HepG2 (cell line): ENCODE results near the gene PSMA3. TPM values are rescaled to one million over a fixed set of nuclear protein-coding genes. Genes with fewer than 3 reads are reported as not detected.
A peak's percentile ranks its signal among the peaks of the same experiment; 100 is the strongest.

Experiments
- AGO1 ChIP-seq: fragments of 200-400 bp; formaldehyde crosslinking; IDR thresholded peaks from 2 replicates; pipeline ENCODE4 v1.6.1; 2017; ENCODE audit warnings: mild to moderate bottlenecking, low read depth, low read length, moderate library complexity; ENCODE audit not compliant: poor library complexity, severe bottlenecking
- ASH2L ChIP-seq: fragments of 300-600, 200-600 bp; sonication (generic); IDR thresholded peaks from 2 replicates; pipeline ENCODE4 v1.7.0; 2017; ENCODE audit warnings: low read depth, mild to moderate bottlenecking, moderate library complexity, mixed read lengths, low read length; ENCODE audit not compliant: insufficient read length
- ATF3 ChIP-seq: sonication (generic); formaldehyde crosslinking; IDR thresholded peaks from 2 replicates; pipeline ENCODE4 v1.4.0; 2020; ENCODE audit warnings: missing genetic modification reagents
- BRD4 ChIP-seq: sonication (generic); formaldehyde crosslinking; IDR thresholded peaks from 2 replicates; pipeline ENCODE4 v1.4.0; 2020; ENCODE audit warnings: missing genetic modification reagents
- KMT2A ChIP-seq: sonication (generic); formaldehyde crosslinking; IDR thresholded peaks from 2 replicates; pipeline ENCODE4 v1.4.0; 2020; ENCODE audit warnings: missing genetic modification reagents
- MAX ChIP-seq: IDR thresholded peaks from 2 replicates; pipeline ENCODE4 v1.6.1; 2012; ENCODE audit warnings: inconsistent platforms
- MAZ ChIP-seq, 2 experiments: sonication (generic) in 1 of 2; formaldehyde crosslinking in 1 of 2; IDR thresholded peaks; 2 replicates each; pipeline versions ENCODE4 v1.5.0 to v1.6.1; 2012 to 2020; ENCODE audit warnings: low read depth in 2 of 2, mild to moderate bottlenecking in 2 of 2, borderline replicate concordance in 1 of 2, improper control_type of control experiment in 1 of 2, low read length in 1 of 2, missing genetic modification reagents in 1 of 2, moderate library complexity in 1 of 2
- RBM39 ChIP-seq: fragments of 200-400 bp; formaldehyde crosslinking; IDR thresholded peaks from one replicate; pipeline ENCODE4 v1.6.1; 2018; ENCODE audit warnings: antibody characterized with exemption, mild to moderate bottlenecking, low read depth, low read length; ENCODE audit not compliant: poor library complexity, severe bottlenecking
- SNRNP70 ChIP-seq: fragments of 200-400 bp; formaldehyde crosslinking; IDR thresholded peaks from 2 replicates; pipeline ENCODE4 v1.6.1; 2017; ENCODE audit warnings: mild to moderate bottlenecking, low read depth, low read length, moderate library complexity
- THYN1 ChIP-seq: sonication (generic); formaldehyde crosslinking; IDR thresholded peaks from 2 replicates; pipeline ENCODE4 v1.8.1; 2023; ENCODE audit warnings: low read depth, mild to moderate bottlenecking, moderate library complexity, missing genetic modification reagents, borderline replicate concordance
- ZBTB7B ChIP-seq: sonication (generic); formaldehyde crosslinking; IDR thresholded peaks from 2 replicates; pipeline ENCODE4 v1.4.0; 2020; ENCODE audit warnings: missing genetic modification reagents
- ZFAT ChIP-seq: sonication (generic); formaldehyde crosslinking; conservative IDR thresholded peaks from 2 replicates; pipeline ENCODE4 v1.8.1; 2023; ENCODE audit warnings: missing genetic modification reagents, inconsistent platforms
- ZHX2 ChIP-seq, 2 experiments: sonication (generic) in 1 of 2; formaldehyde crosslinking in 1 of 2; IDR thresholded peaks; 2 replicates each; pipeline versions ENCODE4 v1.6.1 to v1.9.0; 2014 to 2022; ENCODE audit warnings: antibody characterized with exemption in 1 of 2, borderline replicate concordance in 1 of 2, inconsistent platforms in 1 of 2, low read depth in 1 of 2, missing genetic modification reagents in 1 of 2
- ZKSCAN5 ChIP-seq: sonication (generic); formaldehyde crosslinking; IDR thresholded peaks from 2 replicates; pipeline ENCODE4 v1.5.1; 2020; ENCODE audit warnings: mild to moderate bottlenecking, missing genetic modification reagents
- ZMAT3 ChIP-seq: sonication (generic); formaldehyde crosslinking; conservative IDR thresholded peaks from 2 replicates; pipeline ENCODE4 v1.7.0; 2021; ENCODE audit warnings: missing genetic modification reagents
- ZNF101 ChIP-seq: sonication (generic); formaldehyde crosslinking; IDR thresholded peaks from 2 replicates; pipeline ENCODE4 v1.4.0; 2020; ENCODE audit warnings: mild to moderate bottlenecking, low read depth, missing genetic modification reagents, borderline replicate concordance
- ZNF143 ChIP-seq: sonication (generic); formaldehyde crosslinking; IDR thresholded peaks from 2 replicates; pipeline ENCODE4 v1.4.0; 2020; ENCODE audit warnings: missing genetic modification reagents
- ZNF776 ChIP-seq: sonication (generic); formaldehyde crosslinking; IDR thresholded peaks from 2 replicates; pipeline ENCODE4 v1.4.0; 2020; ENCODE audit warnings: mild to moderate bottlenecking, missing genetic modification reagents
- polyA plus RNA-seq, 8 experiments: library from polyadenylated mRNA; depleted of rRNA in 3 of 8; stranded (reverse) in 7 of 8; unstranded in 1 of 8; fragments of >200 nt; fragmentation: Illumina TruSeq in 4 of 8; extraction: Trizol in 4 of 8; gene quantifications; 2 replicates each; pipeline versions ENCODE4 v1.2.1 to v1.2.3, GENCODE V29; 2011 to 2016; ENCODE audit warnings: low read depth in 4 of 8, missing spikeins in 1 of 8, mixed read lengths in 1 of 8; ENCODE audit not compliant: insufficient read depth in 1 of 8
- total RNA-seq, 5 experiments: library from RNA; depleted of rRNA; stranded (reverse); fragments of >200 nt; fragmentation: Illumina TruSeq; extraction: Trizol; gene quantifications; 2 replicates each; pipeline ENCODE4 v1.2.3, GENCODE V29; 2016; ENCODE audit warnings: low read depth in 1 of 5
- TF ChIP-seq, protein P1 (sequence below): sonication (generic); formaldehyde crosslinking; IDR thresholded peaks from 2 replicates; pipeline ENCODE4 v1.4.0; 2020; ENCODE audit warnings: missing genetic modification reagents

PSMA3 gene
- total and polyA plus RNA-seq, 2 of the 13 experiments (the other 11 are each of a cell fraction or from before 2014, with no cell fraction given) = 232 to 275 TPM

GRCh38 chr14:58287607-58288042 lies 43.0 kb downstream of the PSMA3 start (continued):
- TF ChIP-seq ZHX2 (IDR thresholded peaks at IDR 0.05; ENCODE audit: low read depth) = no peak
- no peak for TF ChIP-seq ZHX2 (CRISPR knock-in tag; IDR thresholded peaks at IDR 0.05; ENCODE audit: borderline replicate concordance)
- no peak for TF ChIP-seq ATF3
- TF ChIP-seq, protein P1, sequence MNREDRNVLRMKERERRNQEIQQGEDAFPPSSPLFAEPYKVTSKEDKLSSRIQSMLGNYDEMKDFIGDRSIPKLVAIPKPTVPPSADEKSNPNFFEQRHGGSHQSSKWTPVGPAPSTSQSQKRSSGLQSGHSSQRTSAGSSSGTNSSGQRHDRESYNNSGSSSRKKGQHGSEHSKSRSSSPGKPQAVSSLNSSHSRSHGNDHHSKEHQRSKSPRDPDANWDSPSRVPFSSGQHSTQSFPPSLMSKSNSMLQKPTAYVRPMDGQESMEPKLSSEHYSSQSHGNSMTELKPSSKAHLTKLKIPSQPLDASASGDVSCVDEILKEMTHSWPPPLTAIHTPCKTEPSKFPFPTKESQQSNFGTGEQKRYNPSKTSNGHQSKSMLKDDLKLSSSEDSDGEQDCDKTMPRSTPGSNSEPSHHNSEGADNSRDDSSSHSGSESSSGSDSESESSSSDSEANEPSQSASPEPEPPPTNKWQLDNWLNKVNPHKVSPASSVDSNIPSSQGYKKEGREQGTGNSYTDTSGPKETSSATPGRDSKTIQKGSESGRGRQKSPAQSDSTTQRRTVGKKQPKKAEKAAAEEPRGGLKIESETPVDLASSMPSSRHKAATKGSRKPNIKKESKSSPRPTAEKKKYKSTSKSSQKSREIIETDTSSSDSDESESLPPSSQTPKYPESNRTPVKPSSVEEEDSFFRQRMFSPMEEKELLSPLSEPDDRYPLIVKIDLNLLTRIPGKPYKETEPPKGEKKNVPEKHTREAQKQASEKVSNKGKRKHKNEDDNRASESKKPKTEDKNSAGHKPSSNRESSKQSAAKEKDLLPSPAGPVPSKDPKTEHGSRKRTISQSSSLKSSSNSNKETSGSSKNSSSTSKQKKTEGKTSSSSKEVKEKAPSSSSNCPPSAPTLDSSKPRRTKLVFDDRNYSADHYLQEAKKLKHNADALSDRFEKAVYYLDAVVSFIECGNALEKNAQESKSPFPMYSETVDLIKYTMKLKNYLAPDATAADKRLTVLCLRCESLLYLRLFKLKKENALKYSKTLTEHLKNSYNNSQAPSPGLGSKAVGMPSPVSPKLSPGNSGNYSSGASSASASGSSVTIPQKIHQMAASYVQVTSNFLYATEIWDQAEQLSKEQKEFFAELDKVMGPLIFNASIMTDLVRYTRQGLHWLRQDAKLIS (CRISPR knock-in tag) = no peak
- no peak for TF ChIP-seq AGO1
- no peak for TF ChIP-seq ZMAT3
- peak; percentile 54; the same call in 1 of the 2 replicates for TF ChIP-seq ZBTB7B (CRISPR knock-in tag)
- TF ChIP-seq MAX = peak; percentile 59
- TF ChIP-seq ZNF776 (CRISPR knock-in tag) = no peak
- TF ChIP-seq THYN1 = no peak
- TF ChIP-seq SNRNP70 = no peak
- TF ChIP-seq ASH2L = peak; percentile 67
- TF ChIP-seq ZNF143 (CRISPR knock-in tag) = no peak
- TF ChIP-seq ZFAT (CRISPR knock-in tag) = no peak
- TF ChIP-seq ZKSCAN5 (CRISPR knock-in tag) = no peak
- TF ChIP-seq KMT2A (CRISPR knock-in tag) = no peak
- no peak for TF ChIP-seq ZNF101 (CRISPR knock-in tag)
- no peak for TF ChIP-seq RBM39
- TF ChIP-seq BRD4 = no peak
- no peak for TF ChIP-seq MAZ (IDR thresholded peaks at IDR 0.05; ENCODE audit: borderline replicate concordance, low read depth, low read length)
- no peak for TF ChIP-seq MAZ (CRISPR knock-in tag; IDR thresholded peaks at IDR 0.05; ENCODE audit: low read depth)
